ENCODE data around the gene FOXQ1.

The FOXQ1 gene

DNA sequence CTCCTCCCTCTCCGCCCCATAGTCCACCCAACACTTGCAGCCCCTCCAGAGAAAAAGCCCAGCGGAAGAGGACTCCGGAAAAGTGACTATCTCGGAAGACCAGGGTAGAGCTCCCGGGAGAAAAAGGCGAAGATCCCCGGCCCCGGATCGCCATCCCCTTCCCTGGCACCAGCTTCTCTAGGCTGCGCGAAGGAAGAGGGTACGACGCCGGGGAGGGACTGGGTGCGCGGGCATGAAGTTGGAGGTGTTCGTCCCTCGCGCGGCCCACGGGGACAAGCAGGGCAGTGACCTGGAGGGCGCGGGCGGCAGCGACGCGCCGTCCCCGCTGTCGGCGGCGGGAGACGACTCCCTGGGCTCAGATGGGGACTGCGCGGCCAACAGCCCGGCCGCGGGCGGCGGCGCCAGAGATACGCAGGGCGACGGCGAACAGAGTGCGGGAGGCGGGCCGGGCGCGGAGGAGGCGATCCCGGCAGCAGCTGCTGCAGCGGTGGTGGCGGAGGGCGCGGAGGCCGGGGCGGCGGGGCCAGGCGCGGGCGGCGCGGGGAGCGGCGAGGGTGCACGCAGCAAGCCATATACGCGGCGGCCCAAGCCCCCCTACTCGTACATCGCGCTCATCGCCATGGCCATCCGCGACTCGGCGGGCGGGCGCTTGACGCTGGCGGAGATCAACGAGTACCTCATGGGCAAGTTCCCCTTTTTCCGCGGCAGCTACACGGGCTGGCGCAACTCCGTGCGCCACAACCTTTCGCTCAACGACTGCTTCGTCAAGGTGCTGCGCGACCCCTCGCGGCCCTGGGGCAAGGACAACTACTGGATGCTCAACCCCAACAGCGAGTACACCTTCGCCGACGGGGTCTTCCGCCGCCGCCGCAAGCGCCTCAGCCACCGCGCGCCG is 822 bp downstream of the FOXQ1 start (continued):
- TF ChIP-seq, protein P1, sequence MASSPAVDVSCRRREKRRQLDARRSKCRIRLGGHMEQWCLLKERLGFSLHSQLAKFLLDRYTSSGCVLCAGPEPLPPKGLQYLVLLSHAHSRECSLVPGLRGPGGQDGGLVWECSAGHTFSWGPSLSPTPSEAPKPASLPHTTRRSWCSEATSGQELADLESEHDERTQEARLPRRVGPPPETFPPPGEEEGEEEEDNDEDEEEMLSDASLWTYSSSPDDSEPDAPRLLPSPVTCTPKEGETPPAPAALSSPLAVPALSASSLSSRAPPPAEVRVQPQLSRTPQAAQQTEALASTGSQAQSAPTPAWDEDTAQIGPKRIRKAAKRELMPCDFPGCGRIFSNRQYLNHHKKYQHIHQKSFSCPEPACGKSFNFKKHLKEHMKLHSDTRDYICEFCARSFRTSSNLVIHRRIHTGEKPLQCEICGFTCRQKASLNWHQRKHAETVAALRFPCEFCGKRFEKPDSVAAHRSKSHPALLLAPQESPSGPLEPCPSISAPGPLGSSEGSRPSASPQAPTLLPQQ (tag by site-specific recombination; IDR thresholded peaks at IDR 0.05) = no peak
- TF ChIP-seq ZNF239 (tag by site-specific recombination; IDR thresholded peaks at IDR 0.05) (no peak), ZNF274 (IDR thresholded peaks at IDR 0.05; ENCODE audit: low read length) (no peak), ZNF274 (tag by site-specific recombination; IDR thresholded peaks at IDR 0.05; ENCODE audit: borderline replicate concordance) (no peak), ZNF792 (tag by site-specific recombination; IDR thresholded peaks at IDR 0.05) (no peak), ZNF24 (tag by site-specific recombination; IDR thresholded peaks at IDR 0.05) (no peak), ZSCAN23 (tag by site-specific recombination; IDR thresholded peaks at IDR 0.05) (no peak), ZNF202 (tag by site-specific recombination; IDR thresholded peaks at IDR 0.05; ENCODE audit: borderline replicate concordance) (no peak), ZNF157 (tag by site-specific recombination; IDR thresholded peaks at IDR 0.05) (no peak), ZNF549 (tag by site-specific recombination; IDR thresholded peaks at IDR 0.05) (no peak), ZBTB1 (tag by site-specific recombination; IDR thresholded peaks at IDR 0.05) (no peak), SP7 (tag by site-specific recombination; IDR thresholded peaks at IDR 0.05) (no peak), ZNF558 (tag by site-specific recombination; IDR thresholded peaks at IDR 0.05) (no peak), ZNF830 (tag by site-specific recombination; IDR thresholded peaks at IDR 0.05; ENCODE audit: low read depth) (no peak), KLF8 (tag by site-specific recombination; IDR thresholded peaks at IDR 0.05) (peak; percentile 32; the same call in 1 of the 2 replicates), ZNF747 (tag by site-specific recombination; IDR thresholded peaks at IDR 0.05) (no peak), ZNF629 (tag by site-specific recombination; IDR thresholded peaks at IDR 0.05) (no peak), OVOL3 (tag by site-specific recombination; IDR thresholded peaks at IDR 0.05) (no peak), REPIN1 (tag by site-specific recombination; IDR thresholded peaks at IDR 0.05; ENCODE audit: low read depth) (no peak), MYNN (tag by site-specific recombination; IDR thresholded peaks at IDR 0.05; ENCODE audit: borderline replicate concordance) (no peak), ZNF341 (tag by site-specific recombination; IDR thresholded peaks at IDR 0.05; ENCODE audit: low read depth) (no peak), ZFHX2 (tag by site-specific recombination; conservative IDR thresholded peaks at IDR 0.05) (no peak; the same call in 1 of the 2 replicates), ZNF510 (tag by site-specific recombination; IDR thresholded peaks at IDR 0.05; ENCODE audit: insufficient replicate concordance) (no peak), ZNF404 (tag by site-specific recombination; IDR thresholded peaks at IDR 0.05) (no peak), ZNF140 (tag by site-specific recombination; IDR thresholded peaks at IDR 0.05) (no peak), ZNF266 (tag by site-specific recombination; IDR thresholded peaks at IDR 0.05; ENCODE audit: low read depth) (no peak), ZNF10 (tag by site-specific recombination; IDR thresholded peaks at IDR 0.05) (no peak), ZBTB17 (tag by site-specific recombination; IDR thresholded peaks at IDR 0.05) (peak; percentile 44; the same call in 1 of the 2 replicates), ZNF146 (tag by site-specific recombination; IDR thresholded peaks at IDR 0.05) (no peak), ZNF114 (tag by site-specific recombination; IDR thresholded peaks at IDR 0.05) (no peak)
- TF ChIP-seq, protein P2, sequence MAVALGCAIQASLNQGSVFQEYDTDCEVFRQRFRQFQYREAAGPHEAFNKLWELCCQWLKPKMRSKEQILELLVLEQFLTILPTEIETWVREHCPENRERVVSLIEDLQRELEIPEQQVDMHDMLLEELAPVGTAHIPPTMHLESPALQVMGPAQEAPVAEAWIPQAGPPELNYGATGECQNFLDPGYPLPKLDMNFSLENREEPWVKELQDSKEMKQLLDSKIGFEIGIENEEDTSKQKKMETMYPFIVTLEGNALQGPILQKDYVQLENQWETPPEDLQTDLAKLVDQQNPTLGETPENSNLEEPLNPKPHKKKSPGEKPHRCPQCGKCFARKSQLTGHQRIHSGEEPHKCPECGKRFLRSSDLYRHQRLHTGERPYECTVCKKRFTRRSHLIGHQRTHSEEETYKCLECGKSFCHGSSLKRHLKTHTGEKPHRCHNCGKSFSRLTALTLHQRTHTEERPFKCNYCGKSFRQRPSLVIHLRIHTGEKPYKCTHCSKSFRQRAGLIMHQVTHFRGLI (tag by site-specific recombination; IDR thresholded peaks at IDR 0.05) = no peak; the same call in 1 of the 2 replicates
- TF ChIP-seq, protein P3, sequence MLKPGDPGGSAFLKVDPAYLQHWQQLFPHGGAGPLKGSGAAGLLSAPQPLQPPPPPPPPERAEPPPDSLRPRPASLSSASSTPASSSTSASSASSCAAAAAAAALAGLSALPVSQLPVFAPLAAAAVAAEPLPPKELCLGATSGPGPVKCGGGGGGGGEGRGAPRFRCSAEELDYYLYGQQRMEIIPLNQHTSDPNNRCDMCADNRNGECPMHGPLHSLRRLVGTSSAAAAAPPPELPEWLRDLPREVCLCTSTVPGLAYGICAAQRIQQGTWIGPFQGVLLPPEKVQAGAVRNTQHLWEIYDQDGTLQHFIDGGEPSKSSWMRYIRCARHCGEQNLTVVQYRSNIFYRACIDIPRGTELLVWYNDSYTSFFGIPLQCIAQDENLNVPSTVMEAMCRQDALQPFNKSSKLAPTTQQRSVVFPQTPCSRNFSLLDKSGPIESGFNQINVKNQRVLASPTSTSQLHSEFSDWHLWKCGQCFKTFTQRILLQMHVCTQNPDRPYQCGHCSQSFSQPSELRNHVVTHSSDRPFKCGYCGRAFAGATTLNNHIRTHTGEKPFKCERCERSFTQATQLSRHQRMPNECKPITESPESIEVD (tag by site-specific recombination; IDR thresholded peaks at IDR 0.05) = no peak
- TF ChIP-seq, protein P4, sequence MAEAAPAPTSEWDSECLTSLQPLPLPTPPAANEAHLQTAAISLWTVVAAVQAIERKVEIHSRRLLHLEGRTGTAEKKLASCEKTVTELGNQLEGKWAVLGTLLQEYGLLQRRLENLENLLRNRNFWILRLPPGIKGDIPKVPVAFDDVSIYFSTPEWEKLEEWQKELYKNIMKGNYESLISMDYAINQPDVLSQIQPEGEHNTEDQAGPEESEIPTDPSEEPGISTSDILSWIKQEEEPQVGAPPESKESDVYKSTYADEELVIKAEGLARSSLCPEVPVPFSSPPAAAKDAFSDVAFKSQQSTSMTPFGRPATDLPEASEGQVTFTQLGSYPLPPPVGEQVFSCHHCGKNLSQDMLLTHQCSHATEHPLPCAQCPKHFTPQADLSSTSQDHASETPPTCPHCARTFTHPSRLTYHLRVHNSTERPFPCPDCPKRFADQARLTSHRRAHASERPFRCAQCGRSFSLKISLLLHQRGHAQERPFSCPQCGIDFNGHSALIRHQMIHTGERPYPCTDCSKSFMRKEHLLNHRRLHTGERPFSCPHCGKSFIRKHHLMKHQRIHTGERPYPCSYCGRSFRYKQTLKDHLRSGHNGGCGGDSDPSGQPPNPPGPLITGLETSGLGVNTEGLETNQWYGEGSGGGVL (tag by site-specific recombination; IDR thresholded peaks at IDR 0.05) = no peak
- TF ChIP-seq, protein P5, sequence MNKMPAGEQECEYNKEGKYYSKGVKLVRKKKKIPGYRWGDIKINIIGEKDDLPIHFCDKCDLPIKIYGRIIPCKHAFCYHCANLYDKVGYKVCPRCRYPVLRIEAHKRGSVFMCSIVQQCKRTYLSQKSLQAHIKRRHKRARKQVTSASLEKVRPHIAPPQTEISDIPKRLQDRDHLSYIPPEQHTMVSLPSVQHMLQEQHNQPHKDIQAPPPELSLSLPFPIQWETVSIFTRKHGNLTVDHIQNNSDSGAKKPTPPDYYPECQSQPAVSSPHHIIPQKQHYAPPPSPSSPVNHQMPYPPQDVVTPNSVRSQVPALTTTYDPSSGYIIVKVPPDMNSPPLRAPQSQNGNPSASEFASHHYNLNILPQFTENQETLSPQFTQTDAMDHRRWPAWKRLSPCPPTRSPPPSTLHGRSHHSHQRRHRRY (tag by site-specific recombination; IDR thresholded peaks at IDR 0.05) = peak; percentile 66; the same call in 1 of the 2 replicates
